Gastrocnemius medialis (tissue), 4 donors: ENCODE results near the gene SRGAP1. TPM values are rescaled to one million over a fixed set of nuclear protein-coding genes. Genes with fewer than 3 reads are reported as not detected.

Experiments used
- ATAC-seq, 2 donors: fragments of 150-250 bp; one replicate each; pipeline ENCODE4 v1.9.1; 2016
- DNase-seq, 2 donors: peaks; one replicate each; pipeline ENCODE4 v3.0.0-alpha.2; 2019
- H3K27ac ChIP-seq, 4 donors: fragments of 200-600 bp; sonication (generic); 1 replicate in 1 of 4; 2 replicates in 3 of 4; pipeline ENCODE4 v1.5.1; 2016 to 2018; ENCODE audit warnings: mild to moderate bottlenecking in 2 of 4, moderate library complexity in 1 of 4
- H3K27me3 ChIP-seq, 3 donors: fragments of 200-600 bp; sonication (generic) in 2 of 3; 1 replicate in 1 of 3; 2 replicates in 2 of 3; pipeline versions ENCODE4 v1.5.1 to v1.6.0; 2016 to 2019; ENCODE audit warnings: mild to moderate bottlenecking in 1 of 3, moderate library complexity in 1 of 3
- H3K36me3 ChIP-seq, 2 donors: fragments of 200-600 bp; sonication (generic) in 1 of 2; one replicate each; pipeline ENCODE4 v1.5.1; 2017 to 2018
- H3K4me1 ChIP-seq, 2 donors: fragments of 200-600 bp; sonication (generic) in 1 of 2; one replicate each; pipeline ENCODE4 v1.5.1; 2016 to 2017; ENCODE audit warnings: mild to moderate bottlenecking in 2 of 2
- H3K4me3 ChIP-seq, 4 donors: fragments of 200-600 bp; sonication (generic) in 3 of 4; 1 replicate in 1 of 4; 2 replicates in 3 of 4; pipeline ENCODE4 v1.5.1; 2016 to 2019; ENCODE audit warnings: mild to moderate bottlenecking in 2 of 4
- H3K9me3 ChIP-seq, 3 donors: fragments of 200-600 bp; sonication (generic) in 2 of 3; 1 replicate in 1 of 3; 2 replicates in 2 of 3; pipeline ENCODE4 v1.5.1; 2016 to 2019
- POLR2A ChIP-seq, 2 donors: fragments of 450-650 bp; IDR thresholded peaks; one replicate each; pipeline ENCODE4 v1.6.1; 2017; ENCODE audit warnings: antibody characterized with exemption in 2 of 2, mild to moderate bottlenecking in 2 of 2, moderate library complexity in 2 of 2
- in situ Hi-C, 4 donors: fragments of 200-750 bp; cut with MboI; loops; one replicate each; pipeline versions ENCODE4 v1.15.0 to v1.8.0; 2017; ENCODE audit warnings: low sequenced_read_pairs in 4 of 4
- intact Hi-C: fragments of 100-400 bp; cut with DNase I; formaldehyde crosslinking; loops from one replicate; pipeline ENCODE4 v1.15.1; 2023; ENCODE audit warnings: low total_unique reads
- total RNA-seq, 4 donors: library from RNA; depleted of rRNA; stranded (reverse); fragments of >200 nt; gene quantifications; one replicate each; pipeline versions ENCODE4 v1.1.0 to v1.2.3, GENCODE V29; 2016
- TF ChIP-seq, protein P1 (sequence below), 5 experiments: fragments of 450-650 bp in 3 of 5; fragments of 200-600 bp in 2 of 5; sonication (generic) in 2 of 5; IDR thresholded peaks in 4 of 5; conservative IDR thresholded peaks in 1 of 5; 1 replicate in 4 of 5; 2 replicates in 1 of 5; pipeline ENCODE4 v1.5.1; 2016 to 2019; ENCODE audit warnings: antibody characterized with exemption in 5 of 5, mild to moderate bottlenecking in 3 of 5, moderate library complexity in 3 of 5

The SRGAP1 gene
- total RNA-seq, 4 donors from 2014 or later: 0.36 to 0.85 (median 0.66) TPM

DNA sequence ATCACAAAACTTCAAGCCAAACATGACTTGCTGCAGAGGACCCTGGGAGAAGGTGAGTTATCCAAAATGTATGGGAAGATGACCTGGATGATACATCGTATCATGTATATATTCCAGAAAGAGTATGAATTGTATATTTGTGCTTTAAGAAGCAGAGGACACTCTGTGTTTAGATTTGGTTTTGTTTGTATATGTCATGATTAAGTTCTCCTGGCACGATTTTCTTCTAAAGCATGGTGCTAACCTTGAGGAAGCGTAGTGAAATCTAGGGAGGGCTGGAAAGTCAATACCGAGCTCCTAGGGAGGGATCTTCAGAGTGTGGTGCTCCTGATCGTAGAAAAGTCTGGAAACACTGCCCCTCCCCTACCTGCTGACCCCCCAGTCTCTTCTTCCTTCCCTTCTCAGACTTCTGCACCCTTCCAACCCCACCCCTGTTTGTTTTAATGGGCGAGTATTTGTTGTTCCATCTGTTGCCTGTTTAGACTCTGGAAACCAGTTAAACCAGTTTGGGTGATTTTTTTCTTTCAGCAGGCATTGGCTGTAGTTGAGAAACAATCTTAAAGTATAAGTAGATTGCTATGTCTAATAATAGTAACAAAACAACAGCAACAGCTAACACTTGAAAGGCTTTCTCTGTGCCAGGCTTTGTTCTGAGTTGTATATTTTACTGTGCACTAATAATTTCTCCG lies 236.0 kb downstream of the SRGAP1 start:
- ATAC-seq (no peak), DNase-seq (no peak)
- no peaks in the 10 kb centered on the region for H3K27me3 ChIP-seq
- in situ Hi-C loops (no loop called here), intact Hi-C loops (no loop called here)
- no peak overlapping the region for H3K4me3 ChIP-seq
- H3K4me1 ChIP-seq: peaks cover 13 to 15% of the 10 kb centered on the region in 2 donors
- no peaks in the 10 kb centered on the region for H3K9me3 ChIP-seq
- no peaks in the 10 kb centered on the region for H3K36me3 ChIP-seq
- H3K27ac ChIP-seq: no peak overlapping the region
- no peak for TF ChIP-seq POLR2A (IDR thresholded peaks at IDR 0.05)
- TF ChIP-seq, protein P1, sequence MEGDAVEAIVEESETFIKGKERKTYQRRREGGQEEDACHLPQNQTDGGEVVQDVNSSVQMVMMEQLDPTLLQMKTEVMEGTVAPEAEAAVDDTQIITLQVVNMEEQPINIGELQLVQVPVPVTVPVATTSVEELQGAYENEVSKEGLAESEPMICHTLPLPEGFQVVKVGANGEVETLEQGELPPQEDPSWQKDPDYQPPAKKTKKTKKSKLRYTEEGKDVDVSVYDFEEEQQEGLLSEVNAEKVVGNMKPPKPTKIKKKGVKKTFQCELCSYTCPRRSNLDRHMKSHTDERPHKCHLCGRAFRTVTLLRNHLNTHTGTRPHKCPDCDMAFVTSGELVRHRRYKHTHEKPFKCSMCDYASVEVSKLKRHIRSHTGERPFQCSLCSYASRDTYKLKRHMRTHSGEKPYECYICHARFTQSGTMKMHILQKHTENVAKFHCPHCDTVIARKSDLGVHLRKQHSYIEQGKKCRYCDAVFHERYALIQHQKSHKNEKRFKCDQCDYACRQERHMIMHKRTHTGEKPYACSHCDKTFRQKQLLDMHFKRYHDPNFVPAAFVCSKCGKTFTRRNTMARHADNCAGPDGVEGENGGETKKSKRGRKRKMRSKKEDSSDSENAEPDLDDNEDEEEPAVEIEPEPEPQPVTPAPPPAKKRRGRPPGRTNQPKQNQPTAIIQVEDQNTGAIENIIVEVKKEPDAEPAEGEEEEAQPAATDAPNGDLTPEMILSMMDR (IDR thresholded peaks at IDR 0.05 in 4 of 5, conservative IDR thresholded peaks at IDR 0.05 in 1 of 5): no peak

DNA sequence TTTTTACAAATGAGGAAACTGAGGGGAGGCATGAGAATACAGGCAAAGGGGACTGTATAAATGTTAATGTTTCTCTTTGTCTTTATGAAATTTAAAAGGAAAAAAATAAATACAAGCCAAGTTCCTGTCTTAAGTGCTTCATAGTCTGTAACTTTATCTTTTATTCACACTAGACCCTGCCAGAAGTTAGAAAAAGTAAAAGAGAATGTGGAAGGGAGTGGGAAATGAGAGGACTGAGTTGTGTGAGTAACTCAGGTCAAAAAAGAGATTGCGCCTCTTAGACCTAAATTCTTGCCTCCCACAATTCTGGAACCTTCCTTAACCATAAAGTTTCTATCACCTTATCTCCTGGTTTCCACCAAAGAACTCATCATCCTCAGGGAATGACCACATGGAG lies 236.5 kb downstream of the SRGAP1 start:
- no peak for DNase-seq
- TF ChIP-seq, protein P1 (IDR thresholded peaks at IDR 0.05 in 4 of 5, conservative IDR thresholded peaks at IDR 0.05 in 1 of 5): no peak
- no peak for TF ChIP-seq POLR2A (IDR thresholded peaks at IDR 0.05)
- intact Hi-C loops (no loop called here), in situ Hi-C loops (no loop called here)
- no peak for ATAC-seq
- Histone ChIP-seq H3K36me3 (no peaks in the 10 kb centered on the region), H3K4me3 (no peak overlapping the region), H3K27ac (no peak overlapping the region), H3K27me3 (no peaks in the 10 kb centered on the region), H3K4me1 (peaks cover 13 to 15% of the 10 kb centered on the region in 2 donors), H3K9me3 (no peaks in the 10 kb centered on the region)

DNA sequence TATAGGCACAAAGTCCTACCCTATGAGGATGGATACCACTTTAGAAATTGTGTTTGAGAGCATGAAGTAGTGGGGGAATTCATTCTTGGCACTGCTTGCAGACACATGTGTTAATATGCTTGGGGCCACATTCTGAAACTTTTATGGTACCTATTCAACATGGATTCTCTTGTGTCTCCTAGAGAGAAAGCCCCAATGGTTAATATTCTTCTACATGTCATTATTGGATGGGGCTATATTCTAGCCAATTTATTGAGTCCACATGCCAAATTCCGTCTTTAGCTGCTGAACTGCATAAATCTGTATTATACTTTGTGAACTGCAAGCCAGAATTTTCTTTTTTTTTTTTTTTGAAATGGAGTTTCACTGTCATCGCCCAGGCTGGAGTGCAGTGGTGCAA lies 237.6 kb downstream of the SRGAP1 start:
- DNase-seq (no peak), ATAC-seq (no peak)
- in situ Hi-C loops (no loop called here), intact Hi-C loops (no loop called here)
- no peaks in the 10 kb centered on the region for H3K36me3 ChIP-seq
- peaks cover 13 to 15% of the 10 kb centered on the region in 2 donors for H3K4me1 ChIP-seq
- TF ChIP-seq, protein P1 (IDR thresholded peaks at IDR 0.05 in 4 of 5, conservative IDR thresholded peaks at IDR 0.05 in 1 of 5): no peak
- H3K27me3 ChIP-seq: no peaks in the 10 kb centered on the region
- no peak overlapping the region for H3K27ac ChIP-seq
- no peaks in the 10 kb centered on the region for H3K9me3 ChIP-seq
- no peak overlapping the region for H3K4me3 ChIP-seq

DNA sequence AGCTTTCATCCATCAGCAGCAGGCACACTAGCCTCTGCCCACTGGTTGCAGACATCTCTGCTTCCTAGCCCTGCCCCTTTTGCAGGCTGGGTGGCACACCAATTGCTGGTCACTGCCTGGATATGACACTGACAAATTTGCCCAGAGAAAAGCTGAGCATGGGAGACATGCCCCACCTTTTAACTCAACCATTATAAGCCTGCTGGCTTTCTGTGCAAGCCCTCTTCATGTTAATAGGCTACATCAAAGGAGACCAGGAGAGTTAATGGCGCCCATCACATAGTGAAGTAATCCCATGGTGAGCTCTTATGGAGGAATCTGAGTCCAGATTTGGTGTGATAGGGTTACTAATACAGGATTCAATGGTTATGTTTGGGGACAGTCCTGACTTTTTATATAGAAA lies 238.4 kb downstream of the SRGAP1 start:
- no peak for TF ChIP-seq POLR2A (IDR thresholded peaks at IDR 0.05)
- TF ChIP-seq, protein P1 (IDR thresholded peaks at IDR 0.05 in 4 of 5, conservative IDR thresholded peaks at IDR 0.05 in 1 of 5): no peak
- DNase-seq (no peak), ATAC-seq (peak in 1 of 2 donors; percentile 48)
- H3K9me3 ChIP-seq: no peaks in the 10 kb centered on the region
- no peak overlapping the region for H3K4me3 ChIP-seq
- H3K27me3 ChIP-seq: no peaks in the 10 kb centered on the region
- H3K27ac ChIP-seq: peak overlapping the region; percentile 47 to 65 (median 58)
- peaks cover 15% of the 10 kb centered on the region in 2 donors for H3K4me1 ChIP-seq
- no peaks in the 10 kb centered on the region for H3K36me3 ChIP-seq
- in situ Hi-C loops: no loop called here
- intact Hi-C loops: no loop called here
